ENCODE results near the gene CFAP65.

DNA sequence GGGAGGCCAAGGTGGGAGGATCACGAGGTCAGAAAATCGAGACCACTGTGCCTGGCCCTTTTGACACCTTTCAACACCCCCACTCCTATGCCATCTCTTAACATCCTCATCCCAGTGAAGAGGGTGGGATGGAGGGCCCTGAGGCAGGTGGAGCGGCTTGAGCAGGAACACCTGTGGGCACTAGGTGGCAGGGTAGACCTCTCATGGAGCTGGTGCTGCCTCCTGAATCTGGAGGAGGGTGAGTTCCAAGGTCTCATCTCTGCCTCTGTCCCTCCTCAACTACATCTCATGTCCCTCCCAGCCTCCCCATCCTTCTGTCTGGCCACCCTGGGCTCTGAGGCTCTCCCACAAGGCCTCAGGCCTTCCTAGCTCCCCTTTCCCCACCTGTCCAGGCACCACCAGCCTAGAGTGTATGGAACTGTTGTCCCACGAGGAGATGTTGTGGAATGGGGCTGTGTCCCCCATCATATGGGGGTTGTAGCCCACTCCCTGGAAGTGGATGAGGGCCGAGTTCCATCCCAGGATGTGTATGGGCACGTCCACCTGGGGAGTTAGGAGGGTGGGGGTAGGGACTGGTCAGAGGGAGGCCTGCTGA, 31.1 kb downstream of the CFAP65 start:
- TF ChIP-seq POLR2A (IDR thresholded peaks at IDR 0.05) (no peak), POLR2AphosphoS5 (IDR thresholded peaks at IDR 0.05) (no peak)
- TF ChIP-seq, protein P1, sequence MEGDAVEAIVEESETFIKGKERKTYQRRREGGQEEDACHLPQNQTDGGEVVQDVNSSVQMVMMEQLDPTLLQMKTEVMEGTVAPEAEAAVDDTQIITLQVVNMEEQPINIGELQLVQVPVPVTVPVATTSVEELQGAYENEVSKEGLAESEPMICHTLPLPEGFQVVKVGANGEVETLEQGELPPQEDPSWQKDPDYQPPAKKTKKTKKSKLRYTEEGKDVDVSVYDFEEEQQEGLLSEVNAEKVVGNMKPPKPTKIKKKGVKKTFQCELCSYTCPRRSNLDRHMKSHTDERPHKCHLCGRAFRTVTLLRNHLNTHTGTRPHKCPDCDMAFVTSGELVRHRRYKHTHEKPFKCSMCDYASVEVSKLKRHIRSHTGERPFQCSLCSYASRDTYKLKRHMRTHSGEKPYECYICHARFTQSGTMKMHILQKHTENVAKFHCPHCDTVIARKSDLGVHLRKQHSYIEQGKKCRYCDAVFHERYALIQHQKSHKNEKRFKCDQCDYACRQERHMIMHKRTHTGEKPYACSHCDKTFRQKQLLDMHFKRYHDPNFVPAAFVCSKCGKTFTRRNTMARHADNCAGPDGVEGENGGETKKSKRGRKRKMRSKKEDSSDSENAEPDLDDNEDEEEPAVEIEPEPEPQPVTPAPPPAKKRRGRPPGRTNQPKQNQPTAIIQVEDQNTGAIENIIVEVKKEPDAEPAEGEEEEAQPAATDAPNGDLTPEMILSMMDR (IDR thresholded peaks at IDR 0.05), result peak in 2 of 4 experiments; percentile 32 to 58
